HG02623 (cell line): ENCODE results near the gene MRPS14.

ENCODE experiments used
- ATAC-seq: cut with Tn5 transposase; IDR thresholded peaks from one replicate; pipeline ENCODE4 v1.9.1; 2021; ENCODE audit warnings: moderate library complexity; ENCODE audit not compliant: unreplicated experiment

The MRPS14 gene

DNA sequence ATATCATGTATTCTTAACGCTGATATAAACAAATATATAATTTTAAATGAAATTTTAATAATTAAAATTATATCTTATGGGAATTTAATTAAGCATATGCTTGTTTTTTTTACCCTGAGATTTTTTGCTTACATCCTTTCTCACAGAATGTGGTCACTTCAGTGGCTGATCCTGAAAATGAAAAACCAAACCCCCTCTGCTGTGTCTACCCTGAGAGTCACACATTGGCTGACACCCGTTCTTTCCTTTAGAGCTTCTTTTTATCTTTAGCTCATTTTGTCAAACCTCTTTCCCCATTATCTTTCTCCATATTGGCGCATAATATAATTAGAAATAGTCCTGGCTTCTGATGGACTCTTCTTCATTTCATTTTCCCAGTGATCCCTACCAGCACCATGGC lies 34.2 kb downstream of the MRPS14 start:
- peak; percentile 51 for ATAC-seq

GRCh38 chr1:174988539-174988938 lies 34.7 kb downstream of the MRPS14 start:
- no peak for ATAC-seq

GRCh38 chr1:174984952-174985351 lies 38.3 kb downstream of the MRPS14 start:
- ATAC-seq = no peak

DNA sequence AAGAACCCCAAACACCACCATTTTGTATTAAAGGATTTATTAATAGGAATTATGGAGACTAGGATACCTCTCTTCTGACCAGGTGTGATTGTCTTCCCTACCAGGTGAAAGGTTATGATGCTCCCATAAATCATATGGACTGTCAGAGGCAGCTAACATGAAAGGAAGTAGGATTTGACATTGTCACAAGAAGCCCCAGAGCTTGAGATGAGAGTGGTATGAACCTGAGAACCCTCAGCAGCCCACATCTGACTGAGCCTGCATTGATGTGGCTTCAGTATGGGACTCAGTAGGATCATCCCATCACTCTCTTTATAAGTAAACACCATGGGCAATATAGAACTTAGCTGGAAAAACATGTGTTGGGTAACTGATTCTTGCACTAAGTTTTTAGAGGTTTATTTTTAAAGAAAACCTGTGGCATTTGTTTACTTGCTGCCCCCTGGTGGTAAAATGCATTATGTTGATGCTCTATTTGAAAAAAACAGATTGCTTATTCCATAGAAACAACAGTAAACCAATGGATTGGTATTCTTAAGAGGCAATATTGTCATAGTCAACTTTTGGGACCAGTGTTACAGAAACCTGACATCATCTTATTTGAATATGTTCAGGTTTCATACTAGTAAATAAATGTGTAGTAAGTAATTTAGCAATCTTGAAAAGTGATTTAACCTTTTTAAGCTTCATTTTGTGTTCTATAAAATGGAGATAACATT lies 40.1 kb downstream of the MRPS14 start:
- no peak for ATAC-seq

DNA sequence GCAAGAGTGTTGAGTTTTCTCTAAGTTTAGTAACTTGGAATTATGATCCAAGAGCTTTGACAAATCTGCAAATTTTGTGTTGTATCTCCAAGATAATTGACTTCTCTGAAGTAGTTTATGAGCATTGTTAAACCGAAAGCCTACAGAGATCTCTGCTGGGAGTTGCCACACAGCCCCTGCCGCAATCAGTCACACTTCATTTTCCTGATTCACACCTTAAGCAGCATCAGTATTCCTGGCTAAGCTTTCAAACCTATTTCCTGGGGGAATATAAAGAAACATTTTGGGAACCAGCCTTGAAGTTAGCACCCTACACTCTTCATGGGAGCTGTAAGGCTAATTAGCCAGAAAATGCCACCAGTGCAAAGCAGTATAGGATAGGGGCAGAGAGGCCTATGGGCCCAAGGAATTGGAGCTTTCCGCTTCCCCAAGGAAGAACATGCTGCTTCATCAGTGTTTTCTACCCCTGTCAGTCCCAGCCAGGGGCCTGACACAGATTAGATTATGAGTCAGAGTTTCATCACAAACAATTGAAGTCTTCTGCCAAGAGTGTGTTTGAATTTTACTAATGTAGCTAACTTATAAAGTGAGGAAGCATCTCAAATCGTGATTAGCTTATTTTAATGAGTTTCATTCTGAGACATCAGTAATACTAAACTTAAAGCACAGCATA lies 46.7 kb downstream of the MRPS14 start:
- ATAC-seq = no peak

GRCh38 chr1:174975764-174976163 lies 47.5 kb downstream of the MRPS14 start:
- ATAC-seq = no peak

GRCh38 chr1:174974711-174975119 lies 48.5 kb downstream of the MRPS14 start:
- no peak for ATAC-seq

DNA sequence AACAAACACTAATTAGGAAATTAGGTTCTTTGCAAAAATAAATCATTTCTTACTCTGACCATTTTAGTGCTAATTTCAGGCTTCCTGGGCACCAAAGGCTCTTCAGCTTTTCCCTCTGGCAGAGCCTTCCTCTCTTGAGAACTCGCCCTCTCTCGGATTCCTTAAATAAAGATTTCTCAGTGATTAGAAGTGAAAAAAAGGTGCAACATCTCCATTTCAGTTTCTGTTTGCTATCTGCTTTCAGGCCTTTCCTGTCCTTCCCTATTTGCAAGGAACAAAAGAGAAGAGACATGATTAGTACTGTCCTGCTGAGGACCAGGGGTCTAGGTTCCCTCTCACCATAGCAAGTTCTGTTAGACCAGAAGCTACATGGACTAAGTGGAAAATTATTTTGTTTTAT lies 51.3 kb downstream of the MRPS14 start:
- ATAC-seq = no peak

GRCh38 chr1:174971466-174971865 lies 51.8 kb downstream of the MRPS14 start:
- ATAC-seq = no peak

DNA sequence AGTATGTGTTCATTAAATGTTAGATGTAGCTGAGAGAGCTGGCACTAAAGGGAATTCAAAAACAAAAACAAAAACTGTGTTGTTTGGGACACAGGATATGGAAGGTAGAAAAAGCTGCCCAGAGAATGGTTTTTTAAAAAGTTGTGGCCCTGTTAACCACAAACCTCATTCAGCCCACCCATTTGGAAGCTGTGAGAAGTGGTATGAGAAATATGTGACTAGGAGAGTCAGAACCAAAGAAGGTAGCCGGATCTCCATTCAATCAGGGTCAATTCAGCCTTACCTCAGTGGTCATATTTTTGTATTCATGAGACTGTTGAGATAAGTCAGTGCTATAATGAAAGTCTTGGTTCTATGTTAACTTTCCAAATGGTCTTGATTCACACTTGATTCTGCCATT lies 53.2 kb downstream of the MRPS14 start:
- ATAC-seq = no peak

GRCh38 chr1:174968750-174969244 lies 54.4 kb downstream of the MRPS14 start:
- ATAC-seq = peak; percentile 72

DNA sequence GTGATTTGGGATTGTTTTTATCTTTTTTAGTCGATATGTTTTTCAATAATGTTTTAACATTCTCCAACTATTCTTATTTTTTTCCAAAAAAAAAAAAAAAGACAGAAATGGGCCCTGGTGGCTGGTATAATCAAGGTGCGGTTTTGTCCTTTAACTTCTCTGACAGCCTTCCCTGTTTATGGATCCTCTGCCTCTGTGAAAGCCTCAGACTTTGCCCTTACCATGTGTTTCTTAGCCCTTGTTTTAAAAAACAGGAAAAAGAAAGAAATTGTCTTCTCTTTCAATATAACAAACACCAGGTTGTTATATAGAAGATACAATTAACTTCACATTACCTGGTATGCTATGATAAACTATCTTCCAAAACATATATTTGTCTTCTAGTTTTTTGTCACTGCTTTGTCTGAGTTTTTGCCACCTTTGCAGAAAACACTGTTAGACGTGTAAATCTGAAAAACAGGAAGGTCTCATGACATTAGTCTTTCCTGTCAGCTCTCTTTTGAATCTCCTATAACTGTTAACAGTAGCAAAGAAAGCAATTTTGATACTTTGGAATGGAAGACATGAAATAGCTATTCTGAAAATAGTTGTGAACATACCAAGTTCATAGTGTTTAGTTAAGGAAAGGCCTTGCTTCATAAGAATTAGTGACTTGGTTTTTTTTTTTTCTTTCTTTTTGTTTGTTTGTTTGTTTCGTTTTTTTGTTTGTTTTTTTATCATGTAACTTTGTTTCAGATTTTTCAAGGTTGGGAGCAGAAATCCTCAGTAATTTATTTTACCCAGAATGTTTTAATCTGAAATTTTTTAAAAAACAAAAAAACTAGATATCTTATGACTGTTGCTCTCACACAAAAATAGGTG lies 55.1 kb downstream of the MRPS14 start:
- no peak for ATAC-seq

DNA sequence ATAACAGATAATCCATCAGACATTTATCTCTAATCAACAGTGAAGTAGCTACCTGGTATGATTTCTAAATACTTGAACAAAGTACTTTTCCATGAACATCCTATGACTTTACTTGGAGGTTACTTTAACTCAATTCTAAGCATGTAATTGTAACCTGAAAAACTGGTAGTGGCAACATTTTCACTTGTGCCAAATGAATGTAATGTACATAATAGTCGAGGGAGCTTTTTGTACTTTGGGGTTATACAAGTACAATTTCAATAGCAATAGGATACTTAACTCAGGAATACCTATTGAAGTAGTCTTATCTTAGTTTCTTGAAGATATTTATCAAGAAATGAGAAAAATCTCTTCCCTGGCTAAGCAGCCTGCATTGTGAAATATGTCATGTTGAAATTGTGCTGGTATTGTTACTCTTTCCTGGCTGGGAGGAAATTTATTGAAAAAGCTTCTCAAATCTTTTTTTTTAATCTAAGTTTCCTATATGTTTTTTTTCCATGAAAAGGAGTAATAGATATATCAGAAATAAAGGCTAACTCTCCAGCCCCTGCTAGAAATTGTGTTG lies 57.1 kb downstream of the MRPS14 start:
- no peak for ATAC-seq

DNA sequence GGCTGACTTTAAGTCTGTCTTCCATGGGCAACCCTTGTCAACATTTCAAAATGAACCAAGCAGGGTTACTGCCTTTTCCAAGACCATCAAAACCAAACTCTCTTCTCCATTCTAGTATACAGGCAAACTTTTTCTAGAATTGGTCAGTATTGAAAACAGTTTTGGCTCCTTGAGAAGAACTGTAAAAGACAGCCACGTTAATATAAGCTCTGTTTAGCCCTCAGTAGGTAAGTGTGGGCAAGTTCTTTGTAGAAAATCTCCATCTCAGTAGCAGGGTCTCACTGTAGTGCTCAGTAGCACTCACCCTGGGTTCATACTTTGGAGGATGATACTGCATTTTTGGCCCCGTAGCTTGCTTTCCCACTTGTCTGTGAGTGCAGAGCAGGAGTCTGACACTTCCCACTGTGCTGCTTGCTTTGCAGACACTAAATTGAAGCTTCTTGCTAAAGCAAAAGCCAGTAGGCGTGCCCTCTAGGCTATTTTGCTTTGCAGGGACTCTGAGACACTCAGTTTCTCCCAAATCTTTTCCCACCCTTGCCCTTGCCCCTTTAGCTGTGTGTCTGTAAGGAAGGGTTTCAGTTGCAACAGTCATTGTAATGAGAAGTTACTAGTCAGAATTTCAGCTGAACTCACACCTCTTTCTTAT lies 57.7 kb downstream of the MRPS14 start:
- no peak for ATAC-seq

GRCh38 chr1:174964972-174965361 lies 58.3 kb downstream of the MRPS14 start:
- ATAC-seq = no peak

DNA sequence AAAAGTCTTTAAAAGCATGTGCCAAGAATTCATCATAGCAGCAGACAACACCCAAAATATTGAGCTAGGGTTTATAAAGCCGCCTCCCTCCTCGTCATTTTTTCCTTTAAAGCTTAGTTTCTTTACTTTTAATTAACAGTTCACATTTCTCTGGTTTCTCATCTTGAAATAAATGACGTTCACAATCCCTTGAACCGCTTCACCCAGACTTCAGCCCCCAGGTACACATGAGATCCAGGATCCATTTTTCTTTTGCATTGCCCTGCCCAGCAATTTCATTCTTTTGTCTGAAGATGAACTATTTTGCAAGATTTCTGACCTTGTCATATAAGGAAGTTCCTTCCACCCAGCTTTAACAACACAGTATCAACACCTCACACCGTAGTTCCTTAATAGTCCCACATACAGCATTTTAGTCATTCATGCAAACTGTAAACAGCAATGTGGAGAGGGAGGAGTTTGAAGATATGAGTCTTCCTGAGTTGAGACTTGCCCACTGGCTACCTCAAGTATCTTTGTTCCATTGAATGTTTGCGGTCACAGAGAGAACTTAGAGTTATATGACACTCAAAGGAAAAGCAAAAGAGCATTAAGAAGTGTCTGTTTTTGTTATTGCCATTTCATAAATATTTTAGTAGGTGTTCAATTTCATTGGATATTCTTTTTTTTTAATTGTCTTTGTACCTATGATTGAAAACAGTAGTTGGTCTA lies 58.8 kb downstream of the MRPS14 start:
- ATAC-seq = no peak

DNA sequence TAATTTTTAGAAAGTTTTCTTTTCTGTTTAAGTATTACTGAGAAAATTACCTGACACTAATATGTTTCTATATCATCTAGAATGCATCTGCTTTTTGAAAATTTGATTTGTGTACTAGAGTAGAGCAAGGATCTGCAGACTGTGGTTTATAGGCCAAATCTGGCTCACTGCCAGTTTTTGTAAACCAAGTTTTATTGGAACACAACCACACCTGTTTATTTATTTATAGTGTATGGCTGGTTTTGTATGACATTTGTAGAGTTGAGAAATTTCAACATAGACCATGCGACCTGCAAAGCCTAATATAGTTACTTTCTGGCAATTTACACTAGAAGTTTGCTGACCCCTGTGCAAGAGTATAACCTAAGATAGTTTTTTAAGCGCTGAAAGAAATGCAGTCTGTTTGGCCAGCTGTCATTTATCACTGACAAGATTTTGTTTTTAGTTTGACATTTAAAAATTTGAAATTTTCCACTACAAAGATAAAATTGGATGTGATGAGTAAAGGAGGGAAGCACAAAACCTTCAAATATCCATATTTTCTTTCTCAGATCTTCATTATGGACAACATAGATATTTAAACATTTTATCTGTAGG lies 59.6 kb downstream of the MRPS14 start:
- ATAC-seq = no peak
